Motor neuron (in vitro differentiated cells): Measurements from ENCODE around the gene MAJIN. TPM values are rescaled to one million over a fixed set of nuclear protein-coding genes. Genes with fewer than 3 reads are reported as not detected.
"Not testable (repeated sequence)": the region's sequence is repeated elsewhere in the genome, so short reads cannot be mapped to it uniquely, and the experiment has no call there.

Experiments used
- ATAC-seq, 8 experiments: fragments of 200-7000 bp; cut with Tn5 transposase; replicated peaks in 6 of 8; 2 replicates each; pipeline ENCODE4 v1.8.0; 2021; ENCODE audit warnings: mild to moderate bottlenecking in 8 of 8, moderate library complexity in 8 of 8
- H3K27ac ChIP-seq, 2 donors: fragments of 250-450 bp; sonication (Bioruptor Pico); 2 replicates each; pipeline ENCODE4 v1.9.0; 2021; ENCODE audit warnings: antibody characterized with exemption in 2 of 2, mild to moderate bottlenecking in 2 of 2, moderate library complexity in 1 of 2
- H3K4me1 ChIP-seq, 2 donors: fragments of 250-450 bp; sonication (Bioruptor Pico); replicated peaks in 1 of 2; 2 replicates each; pipeline ENCODE4 v1.6.1; 2021; ENCODE audit warnings: antibody characterized with exemption in 2 of 2, mild to moderate bottlenecking in 2 of 2, moderate library complexity in 1 of 2
- H3K4me3 ChIP-seq, 5 donors: fragments of 250-450 bp; sonication (Bioruptor Pico); 2 replicates each; pipeline ENCODE4 v1.9.0; 2021; ENCODE audit warnings: antibody characterized with exemption in 5 of 5, mild to moderate bottlenecking in 5 of 5, moderate library complexity in 4 of 5
- WGBS, 10 experiments: fragments of 450-650 bp; shearing (Covaris generic); methylation state at CpG; one replicate each; pipeline ENCODE4 v1.0.0; 2022; 5-methylcytosine and 5-hydroxymethylcytosine counted together
- in situ Hi-C, 9 experiments: fragments of 400-800 bp; cut with MboI; loops; one replicate each; pipeline ENCODE4 v1.15.0; 2021; ENCODE audit warnings: low sequenced_read_pairs in 9 of 9, low pct_unique_long_range_greater_than_20kb in 2 of 9; ENCODE audit not compliant: unreplicated experiment in 9 of 9
- total RNA-seq, 8 experiments: library from RNA; unstranded; fragments of 300-600 nt; gene quantifications; 2 replicates each; pipeline versions ENCODE4 v1.2.3 to v1.2.4, GENCODE V29; 2022

The MAJIN gene
- total RNA-seq = 1 to 10 TPM in 1 of 8 experiments, under 1 TPM in 3, not detected in 4; 0.11 to 1.8 (median 0.18) TPM

GRCh38 chr11:64971421-64972233, at the start of gene MAJIN:
Gene MAJIN (minus strand): TSS chr11:64972108. CDS start chr11:64959405, 12,703 bp downstream.
- no peaks in the 10 kb centered on the region for H3K4me1 ChIP-seq
- ATAC-seq = peak in 2 of 8 experiments; percentile 19 to 70
- 0 to 80% (median 46%) methylated on average over 2 to 11 of the region's 69 CpGs; no CpG with 5 or more reads in 6 of the 10 experiments for WGBS, 10 experiments
- no peak within 1 kb of the TSS for H3K4me3 ChIP-seq
- no peak within 1 kb of the TSS for H3K27ac ChIP-seq
- in situ Hi-C loops = no loop called here

GRCh38 chr11:65021509-65021908, 49.6 kb upstream of the MAJIN start:
- in situ Hi-C loops = no loop called here
- 90 to 100% methylated on average over 2 to 3 of the region's 11 CpGs; no CpG with 5 or more reads in 8 of the 10 experiments for WGBS, 10 experiments
- ATAC-seq = no peak
- Histone ChIP-seq H3K4me3 (no peak overlapping the region), H3K27ac (no peak overlapping the region), H3K4me1 (no peaks in the 10 kb centered on the region)

- ATAC-seq = no peak
Measured at GRCh38 chr11:65021003-65021402, 49.1 kb upstream of the MAJIN start.

GRCh38 chr11:65019824-65020223, 47.9 kb upstream of the MAJIN start:
- Histone ChIP-seq H3K4me1 (peaks cover 5% of the 10 kb centered on the region in 2 donors), H3K4me3 (no peak overlapping the region), H3K27ac (no peak overlapping the region)
- 80 to 100% (median 95%) methylated on average over 1 to 4 of the region's 7 CpGs; no CpG with 5 or more reads in 7 of the 10 experiments for WGBS, 10 experiments
- in situ Hi-C loops = no loop called here
- ATAC-seq = peak in 2 of 8 experiments; percentile 14

More at GRCh38 chr11:65021003-65021402, 49.1 kb upstream of the MAJIN start:
- H3K4me1 ChIP-seq = no peaks in the 10 kb centered on the region
- 60 to 100% (median 89%) methylated on average over 1 to 3 of the region's 3 CpGs; no CpG with 5 or more reads in 2 of the 10 experiments for WGBS, 10 experiments
- no peak overlapping the region for H3K4me3 ChIP-seq
- in situ Hi-C loops = no loop called here
- no peak overlapping the region for H3K27ac ChIP-seq

GRCh38 chr11:65017937-65018336, 46.0 kb upstream of the MAJIN start:
- Histone ChIP-seq H3K4me3 (no peak overlapping the region), H3K4me1 (peaks cover 5 to 7% of the 10 kb centered on the region in 2 donors), H3K27ac (no peak overlapping the region)
- 82 to 100% (median 90%) methylated on average over 2 to 5 of the region's 6 CpGs; no CpG with 5 or more reads in 2 of the 10 experiments for whole genome bisulfite sequencing, 10 experiments
- in situ Hi-C loops = no loop called here
- no peak for ATAC-seq

GRCh38 chr11:65016705-65017104, 44.8 kb upstream of the MAJIN start:
- ATAC-seq = no peak
- in situ Hi-C loops = no loop called here
- Histone ChIP-seq H3K4me1 (peaks cover 5 to 7% of the 10 kb centered on the region in 2 donors), H3K27ac (no peak overlapping the region), H3K4me3 (no peak overlapping the region)
- 51 to 100% (median 92%) methylated on average over 1 to 3 of the region's 4 CpGs; no CpG with 5 or more reads in 4 of the 10 experiments for WGBS, 10 experiments

- peak overlapping the region; percentile 60 to 77 (median 67) for H3K4me3 ChIP-seq
- peak overlapping the region; percentile 85 for H3K27ac ChIP-seq
- peak in 3 of 8 experiments; percentile 3 to 6 (median 5) for ATAC-seq
- H3K4me1 ChIP-seq = peaks cover 5 to 7% of the 10 kb centered on the region in 2 donors
- WGBS, 10 experiments = 17 to 100% (median 100%) methylated on average over 1 to 7 of the region's 23 CpGs; no CpG with 5 or more reads in 4 of the 10 experiments
- in situ Hi-C loops = no loop called here
Measured at GRCh38 chr11:65014726-65015227, 42.9 kb upstream of the MAJIN start.

GRCh38 chr11:65013888-65014725, 42.2 kb upstream of the MAJIN start, which contains the start of gene ARL2:
Gene ARL2 (plus strand): TSS chr11:65014160. CDS start chr11:65014208, 48 bp downstream.
- Histone ChIP-seq H3K4me1 (peaks cover 5 to 7% of the 10 kb centered on the region in 2 donors), H3K27ac (peak within 1 kb of the TSS; percentile 85), H3K4me3 (peak within 1 kb of the TSS; percentile 60 to 77 (median 67))
- in situ Hi-C loops = no loop called here
- WGBS, 10 experiments = 0% methylated on average over 1 to 6 of the region's 96 CpGs; no CpG with 5 or more reads in 7 of the 10 experiments
- peak; percentile 75 to 93 (median 90) for ATAC-seq

- in situ Hi-C loops = no loop called here
- peaks cover 5 to 7% of the 10 kb centered on the region in 2 donors for H3K4me1 ChIP-seq
- peak; percentile 68 to 84 (median 74) for ATAC-seq
- 26 to 100% (median 56%) methylated on average over 1 to 8 of the region's 22 CpGs; no CpG with 5 or more reads in 1 of the 10 experiments for WGBS, 10 experiments
- H3K27ac ChIP-seq = peak overlapping the region; percentile 85
- H3K4me3 ChIP-seq = peak overlapping the region; percentile 60 to 77 (median 67)
Measured at GRCh38 chr11:65013130-65013887, 41.4 kb upstream of the MAJIN start.

GRCh38 chr11:65008873-65009272, 37.0 kb upstream of the MAJIN start:
- H3K4me1 ChIP-seq = no peaks in the 10 kb centered on the region
- in situ Hi-C loops = no loop called here
- WGBS, 10 experiments = 58 to 93% (median 79%) methylated on average over 1 to 2 of the region's 2 CpGs; no CpG with 5 or more reads in 5 of the 10 experiments
- ATAC-seq = no peak
- no peak overlapping the region for H3K27ac ChIP-seq
- H3K4me3 ChIP-seq = no peak overlapping the region

- WGBS, 10 experiments = 0 to 88% (median 69%) methylated on average over 1 to 6 of the region's 7 CpGs; no CpG with 5 or more reads in 2 of the 10 experiments
- in situ Hi-C loops = no loop called here
- H3K27ac ChIP-seq = no peak overlapping the region
- no peaks in the 10 kb centered on the region for H3K4me1 ChIP-seq
- no peak for ATAC-seq
- no peak overlapping the region for H3K4me3 ChIP-seq
Measured at GRCh38 chr11:65008016-65008415, 36.1 kb upstream of the MAJIN start.

GRCh38 chr11:65003968-65004367, 32.1 kb upstream of the MAJIN start:
- H3K27ac ChIP-seq, ATAC-seq, in situ Hi-C loops, H3K4me1 ChIP-seq, H3K4me3 ChIP-seq: not testable (repeated sequence)
- 42 to 100% (median 55%) methylated on average over 1 to 3 of the region's 3 CpGs; no CpG with 5 or more reads in 4 of the 10 experiments for WGBS, 10 experiments
